ENCODE results near the gene NTN4. TPM values are rescaled to one million over a fixed set of nuclear protein-coding genes. Genes with fewer than 3 reads are reported as not detected.
A peak's percentile ranks its signal among the peaks of the same experiment; 100 is the strongest.
"Not testable (repeated sequence)": the region's sequence is repeated elsewhere in the genome, so short reads cannot be mapped to it uniquely, and the experiment has no call there.

NTN4 gene
- total and polyA plus RNA-seq, 2 donors = 12.8 to 20.9 TPM

GRCh38 chr12:95700316-95700785 lies 90.2 kb downstream of the NTN4 start:
- no peak for DNase-seq (ENCODE audit: extremely low spot score)
- Histone ChIP-seq H3K4me1 (ENCODE audit: insufficient read depth) (peaks cover 1% of the 10 kb centered on the region), H3K4me3 (ENCODE audit: low read depth, low read length) (no peak overlapping the region), H3K36me3 (ENCODE audit: insufficient read depth) (no peaks in the 10 kb centered on the region), H3K27ac (ENCODE audit: low read depth) (no peak overlapping the region)
- 72% methylated on average over 7 of the region's 7 CpGs for whole genome bisulfite sequencing

GRCh38 chr12:95699579-95699978 lies 91.0 kb downstream of the NTN4 start:
- DNase-seq (ENCODE audit: extremely low spot score) = no peak
- no peak overlapping the region for H3K27ac ChIP-seq (ENCODE audit: low read depth)
- peaks cover 1% of the 10 kb centered on the region for H3K4me1 ChIP-seq (ENCODE audit: insufficient read depth)
- no peak overlapping the region for H3K4me3 ChIP-seq (ENCODE audit: low read depth, low read length)
- no peaks in the 10 kb centered on the region for H3K36me3 ChIP-seq (ENCODE audit: insufficient read depth)

GRCh38 chr12:95694136-95694535 lies 96.4 kb downstream of the NTN4 start:
- Histone ChIP-seq H3K36me3 (ENCODE audit: insufficient read depth) (no peaks in the 10 kb centered on the region), H3K27ac (ENCODE audit: low read depth) (no peak overlapping the region), H3K4me3 (ENCODE audit: low read depth, low read length) (no peak overlapping the region), H3K4me1 (ENCODE audit: insufficient read depth) (no peaks in the 10 kb centered on the region)
- no peak for DNase-seq (ENCODE audit: extremely low spot score)
- WGBS = 66% methylated on average over 9 of the region's 9 CpGs

GRCh38 chr12:95693689-95694088 lies 96.9 kb downstream of the NTN4 start:
- Histone ChIP-seq H3K4me1 (ENCODE audit: insufficient read depth) (no peaks in the 10 kb centered on the region), H3K27ac (ENCODE audit: low read depth) (no peak overlapping the region), H3K4me3 (ENCODE audit: low read depth, low read length) (no peak overlapping the region), H3K36me3 (ENCODE audit: insufficient read depth) (no peaks in the 10 kb centered on the region)
- DNase-seq (ENCODE audit: extremely low spot score) = no peak
- 77% methylated on average over 2 of the region's 2 CpGs for WGBS

DNA sequence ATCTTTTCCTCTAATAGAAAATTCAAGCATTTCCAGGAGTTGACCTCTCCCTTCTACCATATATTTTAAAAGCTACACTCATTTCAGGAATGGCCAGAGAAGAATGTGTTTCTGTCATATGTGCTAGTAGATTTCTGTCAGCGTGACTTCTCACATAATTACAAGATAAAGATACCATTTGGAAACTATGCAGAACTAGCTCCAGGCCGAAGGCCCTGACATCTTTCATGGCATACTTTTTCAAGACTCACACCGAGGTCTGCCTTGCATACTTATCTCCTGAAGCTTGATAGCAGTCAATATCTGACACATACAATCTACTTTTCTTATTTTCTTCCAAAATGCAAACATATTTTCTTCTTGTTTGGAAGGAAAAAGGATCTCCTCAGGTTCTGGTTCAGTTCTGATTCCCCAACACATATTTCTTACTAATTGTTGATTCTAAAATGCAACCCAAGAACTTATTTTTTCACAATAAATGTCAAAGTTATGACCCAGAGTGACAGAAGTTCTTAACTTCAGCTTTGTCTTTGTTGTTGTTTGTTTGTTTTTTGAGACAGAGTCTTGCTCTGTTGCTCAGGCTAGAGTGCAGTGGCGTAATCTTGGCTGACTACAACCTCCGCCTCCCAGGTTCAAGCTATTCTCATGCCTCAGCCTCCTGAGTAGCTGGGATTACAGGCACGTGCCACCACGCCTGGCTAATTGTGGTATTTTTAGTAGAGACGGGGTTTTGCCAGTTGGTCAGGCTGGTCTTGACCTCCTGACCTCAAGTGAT lies 99.5 kb downstream of the NTN4 start:
- Histone ChIP-seq H3K27ac (ENCODE audit: low read depth) (no peak overlapping the region), H3K36me3 (ENCODE audit: insufficient read depth) (no peaks in the 10 kb centered on the region), H3K4me1 (ENCODE audit: insufficient read depth) (no peaks in the 10 kb centered on the region), H3K4me3 (ENCODE audit: low read depth, low read length) (no peak overlapping the region)
- no peak for DNase-seq (ENCODE audit: extremely low spot score)
- WGBS = 65% methylated on average over 8 of the region's 8 CpGs

- H3K4me3 ChIP-seq (ENCODE audit: low read depth, low read length) = no peak overlapping the region
- H3K27ac ChIP-seq (ENCODE audit: low read depth) = no peak overlapping the region
- no peaks in the 10 kb centered on the region for H3K36me3 ChIP-seq (ENCODE audit: insufficient read depth)
- no peak for DNase-seq (ENCODE audit: extremely low spot score)
- WGBS = 86% methylated on average over 2 of the region's 2 CpGs
- no peaks in the 10 kb centered on the region for H3K4me1 ChIP-seq (ENCODE audit: insufficient read depth)
Measured at GRCh38 chr12:95687937-95688336, 102.6 kb downstream of the NTN4 start.

DNA sequence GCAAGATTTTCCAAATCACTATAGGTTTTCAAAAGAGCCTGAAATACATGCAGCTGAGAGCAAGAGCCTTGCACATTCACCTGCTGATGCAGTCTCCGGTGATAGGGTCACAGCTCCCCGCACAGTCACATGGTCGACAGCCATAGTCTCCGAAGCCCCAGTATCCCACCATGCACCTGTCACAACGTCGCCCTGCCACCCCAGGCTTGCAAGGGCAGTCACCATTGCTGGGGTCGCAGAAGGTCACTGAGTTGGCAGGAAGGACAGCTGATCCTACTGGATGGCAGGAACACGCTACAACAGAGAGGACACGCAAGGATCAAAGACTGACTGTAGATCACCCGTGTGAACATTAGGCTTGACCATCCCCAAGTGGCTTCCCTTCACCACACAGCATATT lies 107.1 kb downstream of the NTN4 start:
- H3K27ac ChIP-seq (ENCODE audit: low read depth) = no peak overlapping the region
- no peaks in the 10 kb centered on the region for H3K4me1 ChIP-seq (ENCODE audit: insufficient read depth)
- no peaks in the 10 kb centered on the region for H3K36me3 ChIP-seq (ENCODE audit: insufficient read depth)
- no peak overlapping the region for H3K4me3 ChIP-seq (ENCODE audit: low read depth, low read length)
- no peak for DNase-seq (ENCODE audit: extremely low spot score)
- 86% methylated on average over 10 of the region's 10 CpGs for WGBS

GRCh38 chr12:95681210-95681765 lies 109.3 kb downstream of the NTN4 start:
- DNase-seq (ENCODE audit: extremely low spot score) = no peak

DNA sequence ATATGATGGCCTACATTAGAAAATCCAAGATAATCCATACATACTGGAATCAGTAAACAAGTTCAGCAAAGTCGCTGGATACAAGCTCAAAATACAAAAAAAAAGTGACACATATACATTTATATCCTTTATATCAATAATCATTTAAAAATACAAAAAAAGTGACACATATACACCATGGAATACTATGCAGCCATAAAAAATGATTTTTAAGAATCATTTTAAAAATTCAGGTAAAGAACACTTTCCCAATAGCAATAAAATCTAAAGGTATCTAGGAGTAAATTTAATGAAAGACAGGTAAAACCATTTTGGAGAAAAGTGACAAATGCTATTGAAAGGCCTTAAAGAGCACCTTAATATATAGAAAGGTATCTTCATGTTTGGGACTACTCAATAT lies 111.9 kb downstream of the NTN4 start:
- Histone ChIP-seq H3K27ac (ENCODE audit: low read depth) (no peak overlapping the region), H3K36me3 (ENCODE audit: insufficient read depth) (no peaks in the 10 kb centered on the region), H3K4me3 (ENCODE audit: low read depth, low read length) (no peak overlapping the region), H3K4me1 (ENCODE audit: insufficient read depth) (no peaks in the 10 kb centered on the region)
- DNase-seq (ENCODE audit: extremely low spot score) = no peak
- 93% methylated on average over 1 of the region's 1 CpG for WGBS

More at GRCh38 chr12:95681210-95681765, 109.3 kb downstream of the NTN4 start:
- H3K36me3 ChIP-seq (ENCODE audit: insufficient read depth) = no peaks in the 10 kb centered on the region
- no peak overlapping the region for H3K4me3 ChIP-seq (ENCODE audit: low read depth, low read length)
- H3K27ac ChIP-seq (ENCODE audit: low read depth) = no peak overlapping the region
- WGBS = 91% methylated on average over 4 of the region's 4 CpGs
- H3K4me1 ChIP-seq (ENCODE audit: insufficient read depth) = no peaks in the 10 kb centered on the region

- not testable (repeated sequence) for H3K36me3 ChIP-seq (ENCODE audit: insufficient read depth); DNase-seq (ENCODE audit: extremely low spot score); H3K4me3 ChIP-seq (ENCODE audit: low read depth, low read length); H3K4me1 ChIP-seq (ENCODE audit: insufficient read depth); H3K27ac ChIP-seq (ENCODE audit: low read depth)
- 85% methylated on average over 3 of the region's 3 CpGs for WGBS
Measured at GRCh38 chr12:95677782-95678181, 112.8 kb downstream of the NTN4 start.

DNA sequence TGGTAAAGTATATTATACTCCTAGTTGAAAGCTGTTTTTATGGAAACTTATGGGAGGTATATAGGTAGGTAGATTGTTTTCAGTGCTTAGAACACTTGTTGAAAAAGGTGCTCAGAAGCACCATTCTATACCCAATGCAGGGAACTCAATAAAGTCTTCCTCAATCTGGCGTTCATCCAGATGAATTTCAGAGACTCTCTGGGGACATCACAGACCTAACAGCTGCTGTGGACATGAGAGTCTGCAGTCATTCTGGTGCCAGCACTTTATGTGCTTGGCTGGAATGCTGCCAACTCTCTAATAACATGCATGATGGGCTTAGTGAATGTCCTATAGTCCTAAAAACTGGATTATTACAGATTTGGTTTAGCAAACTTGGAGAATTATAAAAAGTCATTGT lies 115.9 kb downstream of the NTN4 start:
- peak; percentile 57 for DNase-seq (ENCODE audit: extremely low spot score)
- H3K4me1 ChIP-seq (ENCODE audit: insufficient read depth) = no peaks in the 10 kb centered on the region
- 11% methylated on average over 1 of the region's 1 CpG for WGBS
- no peaks in the 10 kb centered on the region for H3K36me3 ChIP-seq (ENCODE audit: insufficient read depth)
- H3K4me3 ChIP-seq (ENCODE audit: low read depth, low read length) = no peak overlapping the region
- no peak overlapping the region for H3K27ac ChIP-seq (ENCODE audit: low read depth)

- no peaks in the 10 kb centered on the region for H3K36me3 ChIP-seq (ENCODE audit: insufficient read depth)
- H3K4me3 ChIP-seq (ENCODE audit: low read depth, low read length) = no peak overlapping the region
- no peak for DNase-seq (ENCODE audit: extremely low spot score)
- H3K4me1 ChIP-seq (ENCODE audit: insufficient read depth) = no peaks in the 10 kb centered on the region
- H3K27ac ChIP-seq (ENCODE audit: low read depth) = no peak overlapping the region
Measured at GRCh38 chr12:95674163-95674562, 116.4 kb downstream of the NTN4 start.

DNA sequence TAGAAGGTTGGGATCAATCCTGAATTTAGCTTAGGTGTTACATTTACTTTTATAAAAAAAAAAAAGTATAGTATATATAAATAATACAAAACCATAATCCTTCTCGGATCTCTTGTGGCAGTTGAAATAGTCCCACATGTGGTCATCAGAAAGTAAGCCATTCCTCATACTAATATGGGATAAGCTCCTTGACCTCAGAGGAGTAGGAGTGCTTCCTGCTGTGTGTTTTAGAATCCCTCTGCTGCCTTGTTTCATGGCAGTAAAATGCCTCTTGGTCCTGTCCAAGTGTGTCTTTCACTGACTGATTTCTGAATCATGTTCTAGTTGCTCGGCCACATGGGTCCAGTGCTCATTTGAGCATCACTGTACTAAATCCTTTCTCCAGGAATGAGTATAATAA lies 117.0 kb downstream of the NTN4 start:
- Histone ChIP-seq H3K4me3 (ENCODE audit: low read depth, low read length) (no peak overlapping the region), H3K4me1 (ENCODE audit: insufficient read depth) (no peaks in the 10 kb centered on the region), H3K27ac (ENCODE audit: low read depth) (no peak overlapping the region), H3K36me3 (ENCODE audit: insufficient read depth) (no peaks in the 10 kb centered on the region)
- 73% methylated on average over 2 of the region's 2 CpGs for WGBS
- DNase-seq (ENCODE audit: extremely low spot score) = no peak

GRCh38 chr12:95672166-95672565 lies 118.4 kb downstream of the NTN4 start:
- no peak for DNase-seq (ENCODE audit: extremely low spot score)
- WGBS = 98% methylated on average over 21 of the region's 21 CpGs
- Histone ChIP-seq H3K4me1 (ENCODE audit: insufficient read depth) (no peaks in the 10 kb centered on the region), H3K27ac (ENCODE audit: low read depth) (no peak overlapping the region), H3K4me3 (ENCODE audit: low read depth, low read length) (no peak overlapping the region), H3K36me3 (ENCODE audit: insufficient read depth) (no peaks in the 10 kb centered on the region)
